Activated naive CD8-positive, alpha-beta T cell treated with anti-CD3 and anti-CD28 coated beads, Interleukin-2, amount 50 U/mL, for 16 hours (primary cell): ENCODE measurements around the gene ANAPC1.
"Not testable (repeated sequence)": the region's sequence is repeated elsewhere in the genome, so short reads cannot be mapped to it uniquely, and the experiment has no call there.

Source experiments
- DNase-seq: peaks from one replicate; pipeline ENCODE4 v3.0.0-alpha.2; 2020; ENCODE audit warnings: low read depth, low spot score

ANAPC1 gene

GRCh38 chr2:111735420-111735819, 148.6 kb downstream of the ANAPC1 start:
- not testable (repeated sequence) for DNase-seq

DNA sequence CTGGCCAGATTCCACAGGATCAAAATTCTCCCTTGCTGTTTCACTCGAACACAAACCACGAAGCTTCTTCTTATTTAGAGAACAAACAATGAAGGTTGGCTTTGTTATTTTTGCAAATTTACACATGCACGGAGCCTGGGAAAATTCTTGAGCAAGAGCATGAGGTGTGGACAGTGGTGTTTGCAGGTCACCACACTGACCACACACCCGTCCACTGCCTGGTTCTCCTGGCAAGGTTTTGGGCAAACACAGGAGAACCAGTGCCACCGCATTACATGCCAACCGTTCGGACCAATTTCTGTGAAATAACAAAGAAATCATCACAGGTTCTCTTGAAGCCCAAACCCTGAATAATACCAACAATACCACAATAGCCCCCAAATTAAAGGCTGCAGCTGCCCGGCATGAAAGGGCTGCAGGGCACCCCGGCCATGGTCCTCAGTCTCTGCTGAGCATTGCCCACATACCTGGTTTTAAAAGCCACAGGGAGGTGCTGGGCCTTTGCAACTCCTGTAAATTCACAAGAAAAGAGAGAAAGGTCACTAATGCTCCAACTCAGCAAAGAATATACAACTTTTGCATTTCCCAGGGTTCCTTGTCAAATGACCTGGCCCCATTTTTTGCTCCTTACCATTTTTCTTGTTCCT, 154.1 kb downstream of the ANAPC1 start:
- not testable (repeated sequence) for DNase-seq

DNA sequence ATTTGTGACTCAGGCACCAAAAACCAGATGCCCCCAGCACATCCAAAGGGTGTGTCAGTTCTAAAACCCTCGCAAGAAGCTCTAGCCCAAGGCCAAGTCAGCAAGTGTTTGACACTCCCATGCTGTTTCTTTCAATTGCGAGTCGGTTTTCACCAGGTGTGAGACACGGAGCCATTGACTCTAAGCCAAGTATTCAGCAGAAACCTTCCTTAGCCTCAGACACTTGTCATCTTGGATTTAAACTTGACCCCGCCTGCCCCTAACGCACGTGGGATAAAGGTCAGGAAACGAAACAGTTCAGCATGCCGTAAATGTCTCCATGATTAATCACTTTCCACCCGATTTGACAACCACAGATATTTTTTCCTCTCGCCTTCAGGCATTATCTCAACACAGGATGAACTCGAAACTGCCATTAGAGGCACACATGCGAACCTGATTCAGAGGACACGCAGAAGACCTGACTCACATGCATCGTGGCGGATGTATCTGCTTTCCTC, 156.3 kb downstream of the ANAPC1 start:
- DNase-seq, result not testable (repeated sequence)

- DNase-seq, result not testable (repeated sequence)
These were observed 158.3 kb downstream of the ANAPC1 start for GRCh38 chr2:111725742-111726141.

DNA sequence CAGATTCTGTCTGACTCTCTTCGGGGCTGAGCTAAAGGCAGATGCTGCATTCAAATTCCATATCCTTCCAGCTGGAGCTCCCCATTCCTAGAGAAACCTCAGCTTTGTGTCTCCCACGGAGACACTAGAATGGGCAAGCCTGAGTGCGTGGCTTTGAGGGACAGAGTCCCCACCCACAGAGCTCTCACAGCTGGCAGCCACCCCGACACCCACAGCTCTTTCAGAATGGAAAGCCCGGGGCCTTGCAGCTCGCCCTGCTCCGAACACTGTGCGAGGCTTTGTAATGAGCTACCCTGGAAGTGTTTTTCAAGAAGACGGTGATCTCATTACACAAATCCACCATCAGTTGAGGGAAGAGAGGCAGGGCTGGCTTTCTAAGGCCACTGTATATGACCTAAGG, 164.4 kb downstream of the ANAPC1 start:
- not testable (repeated sequence) for DNase-seq
